Hypothalamus (tissue), 51 donors: ENCODE measurements around the gene FNDC11.

Experiments used
- DNase-seq, 51 donors: peaks; one replicate each; lab custom pipeline; 2025; lab: John Stamatoyannopoulos, UW

The FNDC11 gene

DNA sequence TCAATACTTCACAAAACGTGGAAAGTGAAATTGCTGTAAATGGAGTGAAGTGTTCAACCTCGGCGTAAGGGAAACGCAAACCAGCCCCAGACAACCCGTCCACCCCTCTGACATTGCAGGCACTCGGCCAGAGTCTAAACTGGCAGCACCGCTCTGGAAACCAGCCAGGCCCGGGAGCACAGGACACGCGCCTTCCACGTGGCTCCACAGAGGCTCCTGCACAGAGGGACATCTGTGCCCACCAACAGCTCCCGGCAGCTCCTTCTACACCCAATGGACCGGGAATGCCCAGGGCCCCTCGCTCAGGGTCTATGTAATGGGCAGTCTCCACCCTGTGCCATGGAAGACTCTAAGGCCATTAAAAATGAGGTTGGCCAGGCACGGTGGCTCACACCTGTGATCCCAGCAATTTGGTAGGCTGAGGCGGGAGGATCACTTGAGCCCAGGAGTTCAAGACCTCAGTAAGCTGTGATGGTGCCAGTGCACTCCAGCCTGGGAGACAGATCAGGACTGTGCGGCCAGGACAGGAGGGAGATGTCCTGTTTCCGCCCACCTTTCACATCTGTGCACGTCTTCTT lies 23.4 kb downstream of the FNDC11 start:
- peak in 32 of 51 donors; percentile 6 to 66 (median 42) for DNase-seq

DNA sequence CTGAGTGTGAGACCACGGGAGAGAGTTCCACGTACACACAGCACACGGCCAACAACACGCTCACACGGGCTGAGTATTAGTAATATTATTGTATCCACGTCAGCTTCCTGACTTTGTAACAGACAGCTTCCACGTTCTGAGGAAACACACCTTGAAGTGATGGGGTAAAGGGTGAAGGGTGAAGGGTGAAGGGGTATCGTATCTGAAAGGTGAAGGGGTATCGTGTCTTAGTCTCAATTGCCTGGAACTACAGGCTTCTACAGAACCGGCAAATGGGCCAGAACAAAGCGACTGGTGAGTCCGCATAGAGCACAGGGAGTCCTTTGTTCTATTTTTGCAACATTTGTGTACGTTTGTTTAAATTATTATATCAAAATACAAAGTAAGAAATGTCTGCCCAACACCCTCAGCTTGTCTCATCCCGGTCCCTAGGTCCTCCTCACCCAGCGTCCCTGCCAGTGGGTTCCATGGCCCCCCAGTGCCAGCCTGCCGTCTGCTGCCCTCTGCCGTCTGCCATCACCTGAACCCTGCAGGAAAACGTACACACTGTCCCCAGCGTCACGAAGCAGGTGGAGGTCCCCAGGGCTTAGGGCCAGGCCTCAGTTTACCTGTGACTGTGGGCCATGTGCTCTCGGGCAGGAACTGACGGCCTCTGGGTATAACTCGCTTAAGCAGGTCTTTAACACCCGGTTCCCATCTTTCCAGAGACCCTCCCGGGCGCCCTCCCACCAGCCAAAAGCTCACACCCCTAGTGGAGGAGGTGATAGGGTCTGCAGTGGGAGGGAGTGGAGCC lies 24.5 kb downstream of the FNDC11 start:
- DNase-seq = no peak

DNA sequence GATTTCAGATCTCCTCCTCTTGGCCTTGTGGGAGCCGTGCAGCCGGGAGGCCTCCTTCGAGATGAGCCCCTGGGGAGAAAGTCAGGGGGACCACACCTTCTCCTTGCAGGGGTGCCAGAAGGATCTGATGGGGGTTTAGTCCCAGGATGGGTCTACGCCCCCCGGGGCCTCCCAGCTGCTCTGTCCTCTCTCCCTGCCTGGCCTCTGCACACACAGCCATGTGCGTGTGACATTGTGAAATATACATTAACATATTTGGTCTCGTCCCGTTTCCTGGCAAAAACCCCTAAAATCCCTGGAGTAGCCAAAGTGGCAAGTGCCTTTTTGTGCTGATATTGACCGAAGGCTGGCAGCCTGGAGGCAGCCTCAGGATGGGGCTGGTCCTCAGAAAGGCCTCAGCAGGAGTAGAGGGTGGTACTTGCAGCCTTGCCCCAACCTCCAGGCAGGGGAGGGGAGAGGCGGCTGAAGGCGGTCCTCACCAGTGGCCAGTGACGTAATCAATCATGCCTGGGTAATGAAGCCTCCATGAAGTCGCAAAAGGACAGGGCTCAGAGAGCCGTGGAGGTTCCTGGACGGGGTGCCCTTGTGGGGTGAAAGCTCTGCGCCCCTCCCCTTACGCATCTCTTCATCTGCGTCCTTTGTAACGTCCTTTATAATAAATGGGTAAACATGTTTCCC lies 25.2 kb downstream of the FNDC11 start:
- no peak for DNase-seq

DNA sequence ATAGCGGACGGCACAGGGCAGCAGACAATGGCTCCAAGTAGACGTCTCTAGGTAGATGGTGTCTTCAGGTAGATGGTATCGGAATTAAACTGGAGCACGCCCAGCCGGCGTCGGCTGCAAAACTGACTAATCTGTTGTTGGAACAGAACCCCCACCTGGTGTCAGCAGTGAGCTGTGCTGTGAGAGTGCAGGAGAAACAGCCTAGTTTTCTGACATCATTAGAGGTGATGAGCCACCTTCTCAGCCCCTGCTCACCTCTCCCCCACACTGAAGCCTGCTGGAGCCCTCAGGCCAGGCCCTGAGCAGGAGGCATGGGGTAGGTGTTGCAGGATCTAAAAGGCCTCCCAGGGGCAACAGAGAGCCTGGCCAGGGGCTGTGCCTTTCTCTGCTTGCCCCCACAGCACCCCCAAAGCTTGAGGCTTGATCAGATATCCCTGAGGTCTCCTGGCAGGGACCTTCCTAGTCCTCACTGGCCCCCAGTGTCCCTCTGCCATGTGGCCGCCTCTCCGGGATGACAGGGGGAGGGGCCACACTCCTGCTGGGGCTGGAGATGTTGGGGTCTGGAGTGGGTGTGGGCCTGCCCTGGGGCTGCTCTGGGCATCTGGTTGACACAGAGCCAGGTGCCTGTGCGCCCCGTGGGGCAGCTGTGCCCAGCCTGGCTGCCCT lies 27.0 kb downstream of the FNDC11 start:
- DNase-seq = peak in 7 of 51 donors; percentile 5 to 39 (median 14)

DNA sequence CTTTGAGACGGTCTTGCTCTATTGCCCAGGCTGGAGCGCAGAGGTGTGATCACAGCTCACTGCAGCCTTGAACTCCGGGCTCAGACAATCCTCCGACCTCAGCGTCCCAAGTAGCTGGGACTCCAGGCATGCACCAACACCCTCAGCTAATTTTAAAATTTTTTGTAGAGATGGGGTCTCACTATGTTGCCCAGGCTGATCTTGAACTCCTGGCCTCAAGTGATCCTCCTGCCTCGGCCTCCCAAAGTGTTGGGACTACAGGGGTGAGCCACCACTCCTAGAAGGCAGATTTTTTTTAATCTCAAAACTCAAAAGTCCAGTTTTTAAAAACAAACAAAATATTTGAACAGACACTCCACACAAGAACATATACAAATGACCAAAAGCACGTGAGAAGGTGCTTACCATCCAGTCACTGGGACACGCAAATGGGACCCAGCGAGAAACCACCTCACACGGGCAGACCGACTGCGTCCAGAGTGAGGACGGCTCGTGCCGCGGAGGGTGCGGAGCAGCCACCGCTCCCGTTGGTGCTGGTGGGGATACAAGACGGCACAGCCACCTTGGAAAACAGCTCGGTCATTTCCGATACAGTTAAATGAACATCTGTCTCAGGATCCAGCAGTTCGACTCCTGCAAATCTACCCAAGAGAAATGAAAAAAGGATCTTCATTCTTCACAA lies 28.6 kb downstream of the FNDC11 start:
- no peak for DNase-seq

DNA sequence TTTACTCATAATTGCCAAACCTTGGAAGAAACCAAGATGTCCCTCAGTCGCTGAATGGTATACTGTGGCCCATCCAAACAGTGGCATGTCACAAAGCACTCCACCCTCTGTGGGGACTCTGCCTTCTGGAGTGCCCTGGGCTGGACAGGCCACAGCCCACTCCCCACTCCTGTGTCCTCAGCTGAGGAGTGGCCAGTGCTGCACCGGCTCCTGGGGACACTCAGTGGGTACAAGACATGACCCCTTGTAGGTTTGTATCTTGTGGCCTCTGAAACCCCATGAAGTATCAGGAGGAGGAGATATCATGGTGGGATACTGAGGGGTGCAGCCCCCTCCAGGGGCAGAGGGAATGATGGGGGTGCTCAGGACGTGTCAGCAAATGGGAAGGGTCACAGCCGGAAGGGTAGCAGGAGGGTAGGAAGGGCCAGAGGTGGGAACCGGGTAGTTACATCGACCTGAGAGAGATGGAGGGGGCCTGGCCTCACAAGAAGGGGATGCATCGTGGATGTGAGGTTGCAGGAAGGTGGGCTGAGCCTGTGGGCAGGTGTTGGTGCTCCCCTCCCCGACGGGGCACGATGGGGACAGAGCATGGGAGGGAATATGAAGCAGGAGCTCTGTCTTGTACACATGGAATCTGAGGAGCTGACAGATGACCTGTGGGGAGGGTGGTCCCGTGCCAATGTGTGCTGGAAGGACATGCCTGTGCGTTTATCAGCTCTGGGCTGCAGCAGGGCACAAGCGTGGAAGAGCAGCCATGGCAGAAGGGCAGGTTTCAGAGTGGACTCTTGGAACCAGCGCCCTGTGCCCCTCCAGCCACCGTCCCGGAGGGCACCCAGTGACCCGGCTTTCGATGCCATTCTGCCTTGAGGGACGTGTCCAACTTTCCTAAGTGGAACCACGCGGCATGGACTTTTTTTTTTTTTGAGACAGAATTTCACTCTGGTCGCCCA lies 31.9 kb downstream of the FNDC11 start:
- DNase-seq = no peak

DNA sequence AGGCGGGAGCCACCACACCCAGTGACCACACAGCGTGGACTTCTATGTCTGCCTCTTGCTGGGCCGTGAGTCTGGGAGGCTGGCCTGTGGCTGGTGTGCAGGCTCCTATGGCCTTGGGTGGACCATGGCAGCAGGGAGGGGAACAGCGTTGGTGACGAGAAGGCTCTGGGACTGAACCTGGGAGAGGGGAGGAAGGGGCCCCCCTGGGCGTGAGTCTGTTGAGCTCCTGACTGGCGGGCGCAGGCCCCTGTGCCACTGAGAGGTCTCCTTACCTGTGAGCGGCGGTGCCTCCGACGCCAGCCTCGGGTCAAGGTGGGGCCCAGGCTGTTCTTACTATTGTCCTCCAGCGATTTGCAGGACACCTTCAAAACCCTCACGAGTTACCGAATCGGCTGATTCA lies 32.8 kb downstream of the FNDC11 start:
- no peak for DNase-seq

DNA sequence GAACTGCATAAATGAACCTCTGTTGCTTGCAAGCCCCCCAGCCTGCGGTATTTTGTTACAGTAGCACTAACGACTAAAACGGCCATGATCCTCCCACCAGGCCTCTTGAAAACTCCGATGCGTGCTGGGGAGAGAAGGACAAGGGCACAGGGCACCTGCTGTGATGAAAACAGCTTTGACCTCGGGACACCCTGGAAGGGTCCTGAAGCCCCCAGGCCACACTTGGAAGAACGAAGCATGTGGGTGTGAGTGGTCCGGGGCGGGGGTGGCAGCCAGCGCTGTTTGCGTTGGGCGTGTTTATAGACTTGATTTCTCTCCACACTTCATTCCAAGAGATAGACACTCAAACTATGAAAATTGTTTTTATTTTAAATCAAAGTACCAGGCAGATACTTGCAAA lies 33.3 kb downstream of the FNDC11 start:
- no peak for DNase-seq

DNA sequence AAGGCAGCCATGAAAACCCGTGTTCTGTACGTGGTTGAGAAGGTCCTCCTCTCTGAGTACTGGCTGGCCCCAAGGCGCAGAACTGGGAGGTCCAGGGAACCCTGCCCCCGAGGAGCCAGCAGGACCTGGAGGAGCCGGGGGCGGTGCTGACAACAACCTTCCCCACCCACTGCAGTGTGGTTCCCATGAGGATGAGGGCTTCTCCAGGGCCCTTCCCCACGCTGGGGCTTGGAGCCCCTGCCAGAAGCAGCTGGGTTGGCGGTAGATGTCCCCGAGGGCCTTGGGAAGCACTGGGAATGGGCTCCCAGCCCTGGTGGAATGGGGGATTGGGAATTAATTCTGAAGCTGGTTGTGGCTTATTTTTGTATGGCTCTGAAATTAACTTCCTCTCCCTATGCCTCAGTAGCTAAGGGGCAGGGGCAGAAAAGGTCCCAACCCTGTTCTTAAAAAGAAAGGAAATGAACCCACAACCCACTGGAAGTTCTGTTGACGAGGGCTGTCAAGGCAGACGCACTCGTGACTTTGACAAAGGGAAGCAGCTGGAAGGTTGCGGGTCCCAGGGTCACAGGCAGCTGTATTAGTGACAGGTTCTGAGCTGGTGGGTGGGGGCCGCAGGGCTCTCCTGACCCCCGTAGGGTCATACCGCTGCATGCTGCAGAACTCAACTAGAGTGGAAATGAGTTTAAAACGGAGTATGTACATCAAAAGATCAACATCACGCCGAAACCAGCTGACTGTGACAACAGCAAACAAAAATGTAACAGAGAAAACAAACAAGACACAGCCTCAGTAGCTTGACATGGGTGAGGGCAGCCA lies 34.0 kb downstream of the FNDC11 start:
- no peak for DNase-seq

DNA sequence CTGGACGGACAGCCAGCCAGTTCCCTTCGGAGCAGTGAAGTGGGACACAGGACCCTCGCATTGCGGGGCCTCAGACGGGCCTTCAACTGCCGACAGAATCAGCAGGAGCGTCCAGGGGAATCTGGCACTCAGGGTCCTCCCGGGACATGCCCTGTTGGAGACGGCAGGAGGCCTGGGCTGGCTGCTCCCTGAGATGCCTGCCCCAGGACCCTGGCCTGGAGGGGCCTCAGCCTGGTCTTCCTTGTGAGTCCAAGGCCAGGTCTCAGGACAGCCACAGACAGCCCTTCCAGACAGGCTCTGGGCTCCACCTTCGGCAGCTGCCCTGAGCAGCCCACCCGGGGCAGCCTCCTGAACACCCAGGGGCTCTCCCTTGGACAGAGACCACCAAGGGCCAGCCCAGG lies 34.7 kb downstream of the FNDC11 start:
- DNase-seq = no peak

DNA sequence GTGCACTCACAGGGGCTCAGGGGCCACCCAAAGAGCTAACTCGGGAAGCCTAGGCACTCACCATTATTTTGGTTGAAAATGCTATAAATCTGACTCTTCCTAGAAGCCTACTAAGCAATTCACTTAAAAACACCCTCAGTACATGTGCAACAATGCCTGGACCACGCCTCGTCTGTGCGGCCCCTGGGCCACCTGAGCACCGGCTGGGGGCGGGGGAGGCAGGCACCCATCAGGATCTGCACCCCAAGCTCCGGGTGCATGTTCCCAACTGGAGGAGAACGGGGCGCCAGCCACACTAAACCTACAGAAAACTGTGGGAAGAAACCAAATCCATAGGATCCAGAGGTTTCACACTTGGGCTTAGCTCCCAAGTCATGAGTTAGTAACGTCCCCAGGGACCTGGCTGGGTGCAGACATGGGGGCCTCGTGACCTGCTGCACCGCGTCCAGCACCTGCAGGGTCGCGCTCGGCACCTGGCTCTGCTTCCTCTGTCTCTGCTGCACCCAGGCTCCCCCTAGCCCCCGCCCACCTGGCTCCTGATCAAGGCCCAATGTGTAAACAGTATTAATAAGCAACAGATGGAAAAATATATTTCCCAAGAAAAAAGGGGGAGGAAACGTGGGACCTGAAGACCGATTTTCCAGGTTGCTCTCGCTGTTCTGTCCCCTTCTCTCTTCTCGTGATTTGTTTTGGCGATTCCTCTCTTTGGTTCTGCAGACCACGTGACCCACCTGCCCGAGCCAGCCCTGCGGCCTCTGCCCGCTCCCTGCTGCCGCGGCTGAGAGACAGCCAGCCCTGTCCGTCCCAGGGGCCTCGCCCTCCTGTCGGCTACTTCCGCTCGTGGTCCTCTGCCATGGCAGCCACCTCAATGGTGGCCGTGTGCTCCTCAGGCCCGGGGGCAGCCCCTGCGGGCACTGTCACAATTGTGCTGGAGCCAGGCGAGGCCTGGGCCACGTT lies 35.6 kb downstream of the FNDC11 start:
- no peak for DNase-seq

DNA sequence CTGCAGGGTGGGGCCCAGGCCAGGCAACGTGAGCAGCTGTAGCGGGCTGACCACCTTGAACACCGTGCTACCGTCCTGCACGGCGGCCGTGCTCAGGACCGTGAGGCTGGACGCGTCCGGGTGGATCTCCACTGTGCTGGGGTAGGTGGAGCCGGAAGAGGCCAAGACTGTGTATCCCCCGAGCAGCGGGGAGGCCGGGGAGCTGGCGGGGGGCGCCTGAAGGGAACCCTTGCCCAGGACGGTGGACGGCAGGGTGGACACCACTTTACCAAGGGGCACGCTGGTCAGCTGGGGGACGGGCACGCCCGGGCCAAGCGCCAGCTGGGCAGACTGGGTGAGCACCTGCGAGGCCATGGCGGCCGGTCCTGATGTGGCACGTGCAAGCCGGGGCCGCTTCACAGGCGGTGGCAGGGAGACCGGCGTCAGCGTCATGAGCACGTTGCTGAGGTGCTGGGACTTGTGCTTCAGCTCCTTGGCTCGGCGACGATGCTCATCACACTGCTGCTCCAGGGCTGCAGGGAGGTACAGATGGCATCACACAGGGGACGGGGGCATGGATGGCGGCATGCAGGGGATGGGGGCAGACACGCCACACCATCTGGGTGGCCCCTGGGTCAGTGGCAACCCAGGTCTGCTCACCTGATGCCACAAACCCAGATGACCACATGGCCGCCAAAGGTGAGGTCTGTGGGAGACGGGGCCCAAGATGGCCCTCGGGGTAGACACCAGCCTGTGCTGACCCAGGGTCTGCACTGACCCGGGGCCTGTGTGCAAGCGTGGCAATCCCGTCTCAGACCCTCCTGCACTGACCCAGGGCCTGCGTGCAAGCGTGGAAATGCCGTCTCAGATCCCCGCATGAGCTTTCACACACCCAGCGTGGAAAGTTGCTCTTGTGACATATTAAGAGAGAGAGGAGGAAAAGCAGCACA lies 36.5 kb downstream of the FNDC11 start:
- no peak for DNase-seq

DNA sequence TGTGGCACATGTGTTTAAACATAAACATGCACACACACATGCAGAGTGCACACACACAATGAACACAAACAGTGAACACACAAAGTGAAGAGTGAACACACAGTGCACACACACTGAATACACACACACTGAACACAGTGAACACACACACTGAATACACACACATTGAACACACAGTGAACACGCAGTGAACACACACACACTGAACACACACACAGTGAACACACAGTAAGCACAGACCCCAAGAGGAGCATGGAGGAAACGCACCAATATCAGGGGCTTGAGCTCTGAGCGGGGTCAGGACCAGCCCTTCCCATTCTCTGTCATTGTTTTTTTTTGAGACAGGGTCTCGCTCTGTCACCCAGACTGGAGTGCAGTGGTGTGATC lies 37.2 kb downstream of the FNDC11 start:
- DNase-seq = no peak

DNA sequence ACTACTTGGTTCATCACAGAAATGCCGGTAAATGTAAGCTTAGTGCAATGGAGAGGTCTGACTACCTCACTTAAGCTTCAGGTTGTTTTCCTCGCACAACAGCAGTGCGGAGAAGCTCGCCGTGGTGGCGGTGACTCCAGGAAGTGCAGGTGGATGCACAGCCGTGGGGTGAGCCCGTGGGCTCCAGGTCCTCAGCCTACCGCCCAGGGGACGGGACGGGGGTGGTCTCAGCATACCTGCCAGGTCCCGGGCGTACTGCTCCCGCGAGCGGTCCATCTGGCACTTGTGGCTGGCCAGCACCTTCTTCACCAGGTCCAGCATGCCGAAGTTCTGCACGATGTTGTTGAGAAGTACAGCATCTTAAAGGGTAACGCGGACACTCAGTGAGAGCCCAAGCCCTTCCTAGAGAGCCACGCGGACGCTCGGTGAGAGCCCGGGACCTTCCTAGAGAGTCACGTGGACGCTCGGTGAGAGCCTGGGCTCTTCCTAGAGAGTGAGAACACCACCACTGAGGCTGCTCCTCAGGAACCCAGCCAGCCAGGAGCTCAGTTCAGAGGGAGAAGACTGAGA lies 37.9 kb downstream of the FNDC11 start:
- no peak for DNase-seq

DNA sequence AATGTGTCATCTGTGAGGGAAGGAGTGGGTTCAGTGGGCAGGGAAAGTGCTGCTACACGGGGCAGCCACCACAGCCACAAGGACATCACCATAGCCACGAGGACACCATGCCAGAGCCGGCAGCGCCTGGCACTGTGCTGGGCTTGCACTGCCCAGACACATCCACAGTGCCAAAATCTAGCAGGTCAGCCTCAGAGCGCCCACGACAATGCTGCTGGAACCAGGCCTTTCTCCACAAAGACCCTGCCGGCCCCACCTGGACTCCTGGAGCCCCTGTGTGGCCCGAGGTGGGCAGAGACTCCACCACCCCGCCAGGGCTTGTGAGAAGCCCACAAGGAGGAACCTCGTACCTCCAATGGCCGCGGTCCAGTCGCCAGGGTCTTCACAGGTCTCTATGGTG lies 38.7 kb downstream of the FNDC11 start:
- peak in 2 of 51 donors; percentile 19 to 38 for DNase-seq

DNA sequence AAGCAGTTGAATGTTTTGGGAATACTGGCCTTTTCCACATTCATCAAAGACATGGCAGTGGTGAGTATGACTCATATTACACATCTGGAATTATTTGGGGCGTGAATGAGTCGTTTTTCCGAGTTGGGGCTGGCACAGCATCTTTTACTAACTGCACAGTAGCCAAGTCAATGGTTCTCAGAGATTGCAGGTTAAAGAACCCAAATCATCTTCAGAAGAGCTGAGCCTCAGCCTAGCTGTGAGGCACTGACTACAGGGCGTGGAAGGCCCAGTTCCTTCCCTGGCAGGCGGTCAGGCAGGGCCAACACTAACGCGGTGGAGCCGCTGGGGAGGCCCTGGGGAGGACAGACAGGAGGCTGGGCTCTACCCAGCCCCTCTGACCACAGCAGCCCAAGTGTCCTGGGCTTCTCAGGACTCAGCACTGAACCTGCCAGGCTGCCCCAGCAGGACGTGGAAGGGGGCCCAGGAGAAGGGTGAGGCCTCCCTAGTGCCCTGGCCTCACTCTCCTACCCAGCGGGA lies 40.1 kb downstream of the FNDC11 start:
- DNase-seq = no peak
